Astrocyte (in vitro differentiated cells and primary cell): Measurements from ENCODE around the gene RASD1. TPM values are rescaled to one million over a fixed set of nuclear protein-coding genes. Genes with fewer than 3 reads are reported as not detected.

ENCODE experiments used
- DNase-seq: peaks from one replicate; pipeline ENCODE4 v3.0.0-alpha.2; 2010; ENCODE audit warnings: low read depth
- FAIRE-seq: peaks from 2 replicates; lab custom pipeline; 2011; peaks lifted over from hg19 to GRCh38; lab: Jason Lieb, UNC
- H2AFZ ChIP-seq: 2 replicates; pipeline ENCODE4 v1.6.0; 2012; ENCODE audit warnings: low read depth, low read length, inconsistent platforms
- H3K27ac ChIP-seq: 2 replicates; pipeline ENCODE4 v1.5.1; 2011; ENCODE audit warnings: low read depth, low read length, inconsistent platforms
- H3K27me3 ChIP-seq: 2 replicates; pipeline ENCODE4 v1.6.0; 2011; ENCODE audit warnings: low read length, inconsistent platforms; ENCODE audit not compliant: insufficient read depth
- H3K36me3 ChIP-seq: 2 replicates; pipeline ENCODE4 v1.5.1; 2011; ENCODE audit warnings: low read length, inconsistent platforms; ENCODE audit not compliant: insufficient read depth
- H3K4me1 ChIP-seq: 2 replicates; pipeline ENCODE4 v1.5.1; 2011; ENCODE audit warnings: low read length, inconsistent platforms; ENCODE audit not compliant: insufficient read depth
- H3K4me2 ChIP-seq: 2 replicates; pipeline ENCODE4 v1.6.0; 2012; ENCODE audit warnings: low read length, inconsistent platforms
- H3K4me3 ChIP-seq: 2 replicates; pipeline ENCODE4 v1.5.1; 2011; ENCODE audit warnings: low read depth, mild to moderate bottlenecking, low read length, inconsistent platforms; ENCODE audit not compliant: insufficient read depth
- H3K79me2 ChIP-seq: 2 replicates; pipeline ENCODE4 v1.6.0; 2012; ENCODE audit warnings: mild to moderate bottlenecking, low read length, inconsistent platforms; ENCODE audit not compliant: insufficient read depth
- H3K9ac ChIP-seq: 2 replicates; pipeline ENCODE4 v1.6.0; 2012; ENCODE audit warnings: mild to moderate bottlenecking, low read length, inconsistent platforms
- H3K9me3 ChIP-seq: 2 replicates; pipeline ENCODE4 v1.5.1; 2012; ENCODE audit warnings: low read depth, mild to moderate bottlenecking, low read length, inconsistent platforms; ENCODE audit not compliant: insufficient read depth
- H4K20me1 ChIP-seq: 2 replicates; pipeline ENCODE4 v1.6.0; 2012; ENCODE audit warnings: low read length, inconsistent platforms; ENCODE audit not compliant: insufficient read depth
- H3K27ac Mint-ChIP-seq: one replicate; pipeline ENCODE4 v1.8.0; 2021; ENCODE audit warnings: mild to moderate bottlenecking, mixed read lengths; ENCODE audit not compliant: unreplicated experiment
- H3K27me3 Mint-ChIP-seq: one replicate; pipeline ENCODE4 v1.8.0; 2021; ENCODE audit warnings: low read depth, mixed read lengths; ENCODE audit not compliant: unreplicated experiment
- H3K36me3 Mint-ChIP-seq: one replicate; pipeline ENCODE4 v1.8.0; 2021; ENCODE audit warnings: low read depth, mixed read lengths; ENCODE audit not compliant: unreplicated experiment
- H3K4me1 Mint-ChIP-seq: one replicate; pipeline ENCODE4 v1.8.0; 2021; ENCODE audit warnings: low read depth, mixed read lengths; ENCODE audit not compliant: unreplicated experiment
- H3K4me3 Mint-ChIP-seq: one replicate; pipeline ENCODE4 v1.8.0; 2021; ENCODE audit warnings: mild to moderate bottlenecking, moderate library complexity, mixed read lengths; ENCODE audit not compliant: unreplicated experiment
- H3K9me3 Mint-ChIP-seq: one replicate; pipeline ENCODE4 v1.8.0; 2021; ENCODE audit warnings: mild to moderate bottlenecking, mixed read lengths; ENCODE audit not compliant: unreplicated experiment
- EZH2 ChIP-seq: IDR thresholded peaks from 2 replicates; pipeline ENCODE4 v1.6.1; 2012; ENCODE audit warnings: mild to moderate bottlenecking, low read length, inconsistent platforms; ENCODE audit not compliant: insufficient read depth
- total RNA-seq: library from RNA; stranded (reverse); gene quantifications from 2 replicates; pipeline ENCODE4 v1.2.1, GENCODE V29; 2021
- TF ChIP-seq, protein P1 (sequence below): IDR thresholded peaks from 2 replicates; pipeline ENCODE4 v1.5.1; 2011; ENCODE audit warnings: low read depth, mild to moderate bottlenecking, inconsistent platforms, low read length, moderate library complexity; ENCODE audit not compliant: insufficient read depth

RASD1 gene
- total RNA-seq, 1 donor from 2014 or later, result 0.77 TPM

DNA sequence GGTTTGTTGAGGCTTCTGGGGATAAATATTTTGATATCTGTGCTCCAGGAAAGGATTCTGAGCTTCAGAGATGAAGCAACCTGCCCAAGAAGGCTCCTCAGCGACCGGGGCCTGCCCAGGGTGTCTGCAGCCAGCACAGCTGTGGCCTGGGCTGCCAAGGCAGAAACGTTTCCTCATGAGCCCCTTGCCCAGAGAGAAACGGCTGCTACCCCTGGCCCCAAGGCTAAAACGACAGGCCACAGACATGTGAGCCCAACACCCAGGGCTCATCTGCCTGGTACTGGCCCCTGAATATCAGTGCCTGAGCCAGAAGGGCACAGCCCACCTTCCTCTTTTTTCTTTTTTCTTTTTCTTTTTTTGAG is 45.4 kb upstream of the RASD1 start:
- Mint-ChIP-seq H3K27ac (no peak overlapping the region), H3K27me3 (peaks cover 10% of the 10 kb centered on the region), H3K9me3 (no peaks in the 10 kb centered on the region), H3K4me3 (no peak overlapping the region), H3K4me1 (peaks cover 12% of the 10 kb centered on the region), H3K36me3 (peaks cover 2% of the 10 kb centered on the region)
- Histone ChIP-seq H3K9ac (no peak overlapping the region), H3K27ac (no peak overlapping the region), H3K27me3 (no peaks in the 10 kb centered on the region), H3K36me3 (no peaks in the 10 kb centered on the region), H3K4me3 (no peak overlapping the region), H2AFZ (no peak overlapping the region), H3K4me1 (peaks cover 12% of the 10 kb centered on the region), H3K4me2 (no peak overlapping the region), H3K9me3 (no peaks in the 10 kb centered on the region), H4K20me1 (peaks cover 27% of the 10 kb centered on the region), H3K79me2 (no peaks in the 10 kb centered on the region)
- DNase-seq, result no peak
- FAIRE-seq, result no peak
- TF ChIP-seq, protein P1, sequence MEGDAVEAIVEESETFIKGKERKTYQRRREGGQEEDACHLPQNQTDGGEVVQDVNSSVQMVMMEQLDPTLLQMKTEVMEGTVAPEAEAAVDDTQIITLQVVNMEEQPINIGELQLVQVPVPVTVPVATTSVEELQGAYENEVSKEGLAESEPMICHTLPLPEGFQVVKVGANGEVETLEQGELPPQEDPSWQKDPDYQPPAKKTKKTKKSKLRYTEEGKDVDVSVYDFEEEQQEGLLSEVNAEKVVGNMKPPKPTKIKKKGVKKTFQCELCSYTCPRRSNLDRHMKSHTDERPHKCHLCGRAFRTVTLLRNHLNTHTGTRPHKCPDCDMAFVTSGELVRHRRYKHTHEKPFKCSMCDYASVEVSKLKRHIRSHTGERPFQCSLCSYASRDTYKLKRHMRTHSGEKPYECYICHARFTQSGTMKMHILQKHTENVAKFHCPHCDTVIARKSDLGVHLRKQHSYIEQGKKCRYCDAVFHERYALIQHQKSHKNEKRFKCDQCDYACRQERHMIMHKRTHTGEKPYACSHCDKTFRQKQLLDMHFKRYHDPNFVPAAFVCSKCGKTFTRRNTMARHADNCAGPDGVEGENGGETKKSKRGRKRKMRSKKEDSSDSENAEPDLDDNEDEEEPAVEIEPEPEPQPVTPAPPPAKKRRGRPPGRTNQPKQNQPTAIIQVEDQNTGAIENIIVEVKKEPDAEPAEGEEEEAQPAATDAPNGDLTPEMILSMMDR, result no peak
- no peak for TF ChIP-seq EZH2

- no peak for TF ChIP-seq EZH2
Measured at GRCh38 chr17:17540935-17541639, 44.9 kb upstream of the RASD1 start.

DNA sequence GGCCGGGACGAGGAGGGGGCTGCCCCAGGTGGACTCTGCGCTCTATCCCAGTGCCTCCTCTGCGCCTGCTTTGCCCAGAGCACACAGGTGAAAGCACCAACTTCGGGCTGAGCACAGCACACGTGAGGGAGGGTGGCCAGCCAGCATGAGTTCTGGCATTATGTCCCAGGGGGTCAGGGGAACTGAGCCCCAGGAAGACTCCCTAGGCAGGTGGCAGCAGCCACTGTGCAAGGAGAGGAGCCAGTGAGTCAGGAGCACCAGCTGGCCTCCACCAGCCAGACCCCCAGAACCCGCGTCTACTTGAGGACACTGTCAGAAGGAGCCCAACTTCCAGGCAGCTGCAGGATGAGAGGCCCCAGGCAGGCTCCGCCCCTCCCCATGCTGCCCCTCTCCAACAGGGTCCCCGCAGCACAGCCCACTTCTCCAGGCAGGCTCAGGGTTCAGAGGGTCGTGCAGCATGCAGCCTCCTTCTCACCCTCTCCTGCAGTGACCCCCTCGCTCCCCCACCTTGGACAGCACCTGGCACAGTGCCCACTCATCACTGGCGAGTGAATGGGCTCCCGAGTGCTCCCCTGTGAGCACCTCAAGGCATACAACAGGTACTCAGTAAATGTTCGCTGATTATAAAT is 44.2 kb upstream of the RASD1 start:
- Mint-ChIP-seq H3K27me3 (peaks cover 11% of the 10 kb centered on the region), H3K36me3 (peaks cover 2% of the 10 kb centered on the region), H3K9me3 (no peaks in the 10 kb centered on the region), H3K4me3 (no peak overlapping the region), H3K4me1 (peaks cover 7% of the 10 kb centered on the region), H3K27ac (peak overlapping the region; percentile 66)
- no peak overlapping the region for H3K4me3 ChIP-seq
- H3K4me1 ChIP-seq, result peaks cover 6% of the 10 kb centered on the region
- H3K4me2 ChIP-seq, result no peak overlapping the region
- H3K27ac ChIP-seq, result no peak overlapping the region
- peaks cover 27% of the 10 kb centered on the region for H4K20me1 ChIP-seq
- H3K27me3 ChIP-seq, result no peaks in the 10 kb centered on the region
- H2AFZ ChIP-seq, result no peak overlapping the region
- TF ChIP-seq, protein P1, result no peak
- DNase-seq (no peak), FAIRE-seq (no peak)
- no peaks in the 10 kb centered on the region for H3K79me2 ChIP-seq
- no peaks in the 10 kb centered on the region for H3K36me3 ChIP-seq
- no peak overlapping the region for H3K9ac ChIP-seq
- no peaks in the 10 kb centered on the region for H3K9me3 ChIP-seq

More at GRCh38 chr17:17540935-17541639, 44.9 kb upstream of the RASD1 start:
- Histone ChIP-seq H3K79me2 (no peaks in the 10 kb centered on the region), H3K9me3 (no peaks in the 10 kb centered on the region), H2AFZ (no peak overlapping the region), H3K4me2 (no peak overlapping the region), H3K4me1 (peaks cover 12% of the 10 kb centered on the region), H3K27me3 (no peaks in the 10 kb centered on the region), H3K9ac (no peak overlapping the region), H3K4me3 (no peak overlapping the region), H3K36me3 (no peaks in the 10 kb centered on the region), H3K27ac (no peak overlapping the region), H4K20me1 (peaks cover 24% of the 10 kb centered on the region)
- FAIRE-seq (no peak), DNase-seq (no peak)
- H3K4me1 Mint-ChIP-seq, result peaks cover 12% of the 10 kb centered on the region
- no peak overlapping the region for H3K4me3 Mint-ChIP-seq
- no peak overlapping the region for H3K27ac Mint-ChIP-seq
- H3K27me3 Mint-ChIP-seq, result peaks cover 11% of the 10 kb centered on the region
- no peaks in the 10 kb centered on the region for H3K9me3 Mint-ChIP-seq
- peaks cover 2% of the 10 kb centered on the region for H3K36me3 Mint-ChIP-seq
